Suprapubic skin (tissue), 3 donors: ENCODE results near the gene BARX1.

Source experiments
- POLR2A ChIP-seq, 2 donors: fragments of 450-650 bp; IDR thresholded peaks; one replicate each; pipeline ENCODE4 v1.6.1; 2017; ENCODE audit warnings: antibody characterized with exemption in 2 of 2, mild to moderate bottlenecking in 2 of 2, moderate library complexity in 2 of 2
- TF ChIP-seq, protein P1 (sequence below), 2 donors: fragments of 200-600 bp in 1 of 2; fragments of 450-650 bp in 1 of 2; sonication (generic) in 1 of 2; IDR thresholded peaks; one replicate each; pipeline ENCODE4 v1.5.1; 2016 to 2019; ENCODE audit warnings: antibody characterized with exemption in 2 of 2, mild to moderate bottlenecking in 1 of 2, moderate library complexity in 1 of 2

DNA sequence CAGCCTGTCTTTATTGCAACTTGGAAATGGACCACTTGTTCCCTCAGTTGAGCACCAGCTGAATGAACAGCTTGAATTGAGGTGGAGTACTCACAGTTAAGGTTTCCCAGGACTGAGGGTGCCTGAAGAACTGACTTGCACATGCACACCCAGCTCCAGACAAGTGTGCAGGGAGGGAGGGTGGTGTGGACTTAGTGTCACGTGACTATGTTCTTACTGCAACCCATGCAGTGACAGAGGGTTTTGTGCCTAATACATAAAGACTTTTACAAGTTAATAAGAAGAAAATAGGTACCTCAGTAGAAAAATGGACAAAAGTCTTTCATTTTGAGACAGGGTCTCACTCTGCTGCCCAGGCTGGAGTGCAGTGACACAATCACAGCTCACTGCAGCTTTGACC is 18.0 kb downstream of the BARX1 start:
- TF ChIP-seq, protein P1, sequence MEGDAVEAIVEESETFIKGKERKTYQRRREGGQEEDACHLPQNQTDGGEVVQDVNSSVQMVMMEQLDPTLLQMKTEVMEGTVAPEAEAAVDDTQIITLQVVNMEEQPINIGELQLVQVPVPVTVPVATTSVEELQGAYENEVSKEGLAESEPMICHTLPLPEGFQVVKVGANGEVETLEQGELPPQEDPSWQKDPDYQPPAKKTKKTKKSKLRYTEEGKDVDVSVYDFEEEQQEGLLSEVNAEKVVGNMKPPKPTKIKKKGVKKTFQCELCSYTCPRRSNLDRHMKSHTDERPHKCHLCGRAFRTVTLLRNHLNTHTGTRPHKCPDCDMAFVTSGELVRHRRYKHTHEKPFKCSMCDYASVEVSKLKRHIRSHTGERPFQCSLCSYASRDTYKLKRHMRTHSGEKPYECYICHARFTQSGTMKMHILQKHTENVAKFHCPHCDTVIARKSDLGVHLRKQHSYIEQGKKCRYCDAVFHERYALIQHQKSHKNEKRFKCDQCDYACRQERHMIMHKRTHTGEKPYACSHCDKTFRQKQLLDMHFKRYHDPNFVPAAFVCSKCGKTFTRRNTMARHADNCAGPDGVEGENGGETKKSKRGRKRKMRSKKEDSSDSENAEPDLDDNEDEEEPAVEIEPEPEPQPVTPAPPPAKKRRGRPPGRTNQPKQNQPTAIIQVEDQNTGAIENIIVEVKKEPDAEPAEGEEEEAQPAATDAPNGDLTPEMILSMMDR (IDR thresholded peaks at IDR 0.05): no peak
- TF ChIP-seq POLR2A (IDR thresholded peaks at IDR 0.05): no peak
